Endodermal cell (in vitro differentiated cells): ENCODE data around the gene TMEM158. TPM values are rescaled to one million over a fixed set of nuclear protein-coding genes. Genes with fewer than 3 reads are reported as not detected.

ENCODE experiments used
- DNase-seq: peaks from one replicate; pipeline ENCODE4 v3.0.0-alpha.2; 2017
- H3K27ac ChIP-seq: 2 replicates; pipeline ENCODE4 v1.5.1; 2013; ENCODE audit warnings: mild to moderate bottlenecking, low read depth, low read length, moderate library complexity
- H3K27me3 ChIP-seq: 2 replicates; pipeline ENCODE4 v1.6.1; 2013; ENCODE audit warnings: mild to moderate bottlenecking, low read length, moderate library complexity; ENCODE audit not compliant: insufficient read depth, control insufficient read depth, poor library complexity, severe bottlenecking
- H3K36me3 ChIP-seq: 2 replicates; pipeline ENCODE4 v1.7.0; 2013; ENCODE audit warnings: mild to moderate bottlenecking, low read length, moderate library complexity; ENCODE audit not compliant: control insufficient read depth, insufficient read depth
- H3K4me1 ChIP-seq: one replicate; pipeline ENCODE4 v1.7.0; 2013; ENCODE audit warnings: low read length; ENCODE audit not compliant: control insufficient read depth, insufficient read depth
- H3K4me3 ChIP-seq: 2 replicates; pipeline ENCODE4 v1.5.1; 2013; ENCODE audit warnings: mild to moderate bottlenecking, low read length, moderate library complexity
- H3K9ac ChIP-seq: 2 replicates; pipeline ENCODE4 v1.6.1; 2013; ENCODE audit warnings: mild to moderate bottlenecking, low read length, moderate library complexity; ENCODE audit not compliant: poor library complexity, severe bottlenecking; ENCODE audit errors: extremely low read depth
- H3K9me3 ChIP-seq: 2 replicates; pipeline ENCODE4 v1.6.1; 2013; ENCODE audit warnings: mild to moderate bottlenecking, low read length, moderate library complexity; ENCODE audit not compliant: control insufficient read depth
- H3K27ac Mint-ChIP-seq: 2 replicates; pipeline ENCODE4 v1.8.0; 2020; ENCODE audit warnings: mixed read lengths
- H3K27me3 Mint-ChIP-seq: 2 replicates; pipeline ENCODE4 v1.8.0; 2021; ENCODE audit warnings: mild to moderate bottlenecking, mixed read lengths; ENCODE audit not compliant: insufficient read depth
- H3K36me3 Mint-ChIP-seq: 2 replicates; pipeline ENCODE4 v1.8.0; 2020; ENCODE audit warnings: low read depth, mixed read lengths
- H3K4me1 Mint-ChIP-seq: 2 replicates; pipeline ENCODE4 v1.8.0; 2020; ENCODE audit warnings: mixed read lengths
- H3K4me3 Mint-ChIP-seq: 2 replicates; pipeline ENCODE4 v1.8.0; 2020; ENCODE audit warnings: mild to moderate bottlenecking, moderate library complexity, mixed read lengths
- H3K9me3 Mint-ChIP-seq: 2 replicates; pipeline ENCODE4 v1.8.0; 2020; ENCODE audit warnings: mild to moderate bottlenecking, mixed read lengths
- WGBS, 2 experiments: methylation state at CpG; one replicate each; pipeline versions ENCODE4 v1.1.5 to v1.1.7; 2013; ENCODE audit warnings: missing lambda C conversion rate in 2 of 2, mixed read lengths in 1 of 2; ENCODE audit not compliant: insufficient coverage in 1 of 2, insufficient read length in 1 of 2; 5-methylcytosine and 5-hydroxymethylcytosine counted together
- total RNA-seq, 2 donors: library from RNA; stranded (reverse); fragmentation: NEBNext Ultra II Directional in 1 of 2; extraction: Animal tissue kit (Norgen Biotek cat#: 25700) in 1 of 2; gene quantifications; 2 replicates in 1 of 2; 3 replicates in 1 of 2; pipeline ENCODE4 v1.2.1, GENCODE V29; 2021
- TF ChIP-seq, protein P1 (sequence below): fragments of 200-600 bp; sonication (generic); conservative IDR thresholded peaks from 2 replicates; pipeline ENCODE4 v1.5.0; 2021; ENCODE audit warnings: antibody characterized with exemption, mild to moderate bottlenecking

The TMEM158 gene
- total RNA-seq, 2 donors from 2014 or later, result 0.31 to 5.5 TPM

DNA sequence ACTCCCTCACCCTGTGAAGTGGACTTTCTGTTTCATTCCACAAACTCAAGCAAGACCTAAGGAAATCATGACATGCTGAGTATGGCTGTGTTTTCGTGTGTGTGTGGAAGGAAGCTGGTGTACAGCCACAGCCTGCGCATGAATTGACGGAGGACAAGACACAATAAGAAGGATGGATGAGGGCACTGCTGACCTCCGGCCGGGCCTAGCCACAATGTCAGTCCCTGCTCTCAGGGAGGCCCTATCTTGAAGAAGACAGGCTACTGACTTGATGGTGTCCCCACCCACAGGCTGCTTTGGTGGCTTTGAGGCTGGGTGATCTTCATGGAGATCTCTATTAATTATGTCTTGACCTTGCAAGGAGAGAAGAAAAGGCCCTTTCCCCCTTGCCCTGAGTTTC, 40.6 kb downstream of the TMEM158 start:
- Histone ChIP-seq H3K4me3 (no peak overlapping the region), H3K27me3 (no peaks in the 10 kb centered on the region), H3K4me1 (peaks cover 4% of the 10 kb centered on the region), H3K27ac (no peak overlapping the region), H3K36me3 (no peaks in the 10 kb centered on the region), H3K9ac (no peak overlapping the region), H3K9me3 (no peaks in the 10 kb centered on the region)
- Mint-ChIP-seq H3K9me3 (no peaks in the 10 kb centered on the region), H3K4me1 (peaks cover 8% of the 10 kb centered on the region), H3K27ac (no peak overlapping the region), H3K36me3 (no peaks in the 10 kb centered on the region), H3K4me3 (no peak overlapping the region), H3K27me3 (peaks cover 26% of the 10 kb centered on the region)
- TF ChIP-seq, protein P1, sequence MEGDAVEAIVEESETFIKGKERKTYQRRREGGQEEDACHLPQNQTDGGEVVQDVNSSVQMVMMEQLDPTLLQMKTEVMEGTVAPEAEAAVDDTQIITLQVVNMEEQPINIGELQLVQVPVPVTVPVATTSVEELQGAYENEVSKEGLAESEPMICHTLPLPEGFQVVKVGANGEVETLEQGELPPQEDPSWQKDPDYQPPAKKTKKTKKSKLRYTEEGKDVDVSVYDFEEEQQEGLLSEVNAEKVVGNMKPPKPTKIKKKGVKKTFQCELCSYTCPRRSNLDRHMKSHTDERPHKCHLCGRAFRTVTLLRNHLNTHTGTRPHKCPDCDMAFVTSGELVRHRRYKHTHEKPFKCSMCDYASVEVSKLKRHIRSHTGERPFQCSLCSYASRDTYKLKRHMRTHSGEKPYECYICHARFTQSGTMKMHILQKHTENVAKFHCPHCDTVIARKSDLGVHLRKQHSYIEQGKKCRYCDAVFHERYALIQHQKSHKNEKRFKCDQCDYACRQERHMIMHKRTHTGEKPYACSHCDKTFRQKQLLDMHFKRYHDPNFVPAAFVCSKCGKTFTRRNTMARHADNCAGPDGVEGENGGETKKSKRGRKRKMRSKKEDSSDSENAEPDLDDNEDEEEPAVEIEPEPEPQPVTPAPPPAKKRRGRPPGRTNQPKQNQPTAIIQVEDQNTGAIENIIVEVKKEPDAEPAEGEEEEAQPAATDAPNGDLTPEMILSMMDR, result no peak
- DNase-seq, result no peak
- 88 to 89% methylated on average over 4 to 5 of the region's 5 CpGs for WGBS, 2 experiments

DNA sequence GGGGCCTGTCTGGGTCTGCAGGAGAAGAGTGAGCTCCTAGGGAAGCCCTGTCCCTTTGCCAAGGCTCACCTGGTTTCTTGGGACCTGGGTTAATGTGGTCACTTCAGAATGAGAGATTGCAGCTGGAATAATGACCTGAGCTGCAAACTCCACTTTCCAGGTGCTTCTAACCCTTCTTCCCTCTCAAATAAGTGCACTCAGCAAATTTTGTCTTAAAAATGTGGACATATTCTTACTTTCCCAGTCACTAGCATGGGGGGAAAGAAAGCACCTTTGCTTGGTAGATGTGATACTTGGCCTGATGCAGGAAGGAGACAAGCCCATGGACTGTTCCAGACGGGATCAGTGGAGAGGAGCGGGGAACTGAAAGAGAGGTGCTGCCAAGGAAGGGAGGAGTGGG, 41.0 kb downstream of the TMEM158 start:
- Mint-ChIP-seq H3K4me3 (no peak overlapping the region), H3K9me3 (no peaks in the 10 kb centered on the region), H3K27ac (no peak overlapping the region), H3K36me3 (no peaks in the 10 kb centered on the region), H3K4me1 (peaks cover 8% of the 10 kb centered on the region), H3K27me3 (peaks cover 26% of the 10 kb centered on the region)
- Histone ChIP-seq H3K27me3 (no peaks in the 10 kb centered on the region), H3K9ac (no peak overlapping the region), H3K9me3 (no peaks in the 10 kb centered on the region), H3K4me1 (peaks cover 4% of the 10 kb centered on the region), H3K36me3 (no peaks in the 10 kb centered on the region), H3K27ac (no peak overlapping the region), H3K4me3 (no peak overlapping the region)
- no peak for DNase-seq
- WGBS, 2 experiments, result 94 to 97% methylated on average over 2 of the region's 2 CpGs
- TF ChIP-seq, protein P1, result no peak

DNA sequence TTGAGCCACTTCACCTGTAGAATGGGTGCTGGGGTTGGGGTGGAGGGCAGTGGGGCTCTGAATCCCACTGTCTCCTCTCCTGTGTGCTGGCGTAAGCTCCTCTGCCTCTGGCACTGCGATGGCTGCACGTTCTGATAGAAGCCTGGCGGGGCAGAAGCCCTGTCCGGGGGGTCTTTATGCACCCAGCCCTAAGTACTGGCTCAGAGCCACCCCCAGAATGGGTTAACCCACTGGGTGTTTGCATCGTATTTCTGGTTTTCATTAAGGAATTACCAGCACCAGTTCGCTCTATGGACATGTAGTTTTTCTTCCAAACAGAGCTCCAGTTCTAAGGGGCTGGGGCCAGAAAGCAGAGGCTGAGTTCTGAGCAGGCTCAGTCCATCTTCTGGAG, 42.2 kb downstream of the TMEM158 start:
- Mint-ChIP-seq H3K27me3 (peaks cover 27% of the 10 kb centered on the region), H3K4me1 (peaks cover 8% of the 10 kb centered on the region), H3K36me3 (no peaks in the 10 kb centered on the region), H3K9me3 (no peaks in the 10 kb centered on the region), H3K4me3 (no peak overlapping the region), H3K27ac (no peak overlapping the region)
- Histone ChIP-seq H3K9me3 (no peaks in the 10 kb centered on the region), H3K27me3 (no peaks in the 10 kb centered on the region), H3K9ac (no peak overlapping the region), H3K4me1 (peaks cover 4% of the 10 kb centered on the region), H3K4me3 (no peak overlapping the region), H3K36me3 (no peaks in the 10 kb centered on the region), H3K27ac (no peak overlapping the region)
- TF ChIP-seq, protein P1, result no peak
- no peak for DNase-seq
- 83 to 89% methylated on average over 6 to 7 of the region's 7 CpGs for WGBS, 2 experiments
